Transverse colon (tissue), 4 donors: ENCODE measurements around the gene CD3D. TPM values are rescaled to one million over a fixed set of nuclear protein-coding genes. Genes with fewer than 3 reads are reported as not detected.

Experiments used
- DNase-seq: peaks from one replicate; pipeline ENCODE4 v3.0.0-alpha.2; 2019
- H3K27ac ChIP-seq, 4 donors: fragments of 200-600 bp; sonication (generic); 2 replicates each; pipeline ENCODE4 v1.5.1; 2016 to 2018; ENCODE audit warnings: inconsistent platforms in 4 of 4
- H3K27me3 ChIP-seq: fragments of 200-600 bp; sonication (generic); 2 replicates; pipeline ENCODE4 v1.5.1; 2017; ENCODE audit warnings: inconsistent platforms
- H3K36me3 ChIP-seq, 4 donors: fragments of 200-600 bp; sonication (generic); 2 replicates each; pipeline ENCODE4 v1.5.1; 2017 to 2019; ENCODE audit warnings: inconsistent platforms in 4 of 4
- H3K4me1 ChIP-seq, 4 donors: fragments of 200-600 bp; sonication (generic); 2 replicates each; pipeline ENCODE4 v1.5.1; 2017 to 2020; ENCODE audit warnings: inconsistent platforms in 4 of 4
- H3K4me3 ChIP-seq, 4 donors: fragments of 200-600 bp; sonication (generic); 1 replicate in 1 of 4; 2 replicates in 3 of 4; pipeline versions ENCODE4 v1.5.1 to v1.6.1; 2017 to 2019; ENCODE audit warnings: inconsistent platforms in 4 of 4
- H3K9me3 ChIP-seq, 2 donors: fragments of 200-600 bp; sonication (generic); 2 replicates each; pipeline ENCODE4 v1.5.1; 2017 to 2019; ENCODE audit warnings: inconsistent platforms in 2 of 2
- EP300 ChIP-seq: sonication (generic); formaldehyde crosslinking; IDR thresholded peaks from one replicate; pipeline ENCODE4 v1.6.1; 2017; ENCODE audit warnings: antibody characterized with exemption, low read depth
- POLR2A ChIP-seq: fragments of 450-650 bp; IDR thresholded peaks from one replicate; pipeline ENCODE4 v1.6.1; 2016; ENCODE audit warnings: antibody characterized with exemption, mild to moderate bottlenecking, moderate library complexity
- POLR2AphosphoS5 ChIP-seq, 3 donors: sonication (generic); formaldehyde crosslinking; IDR thresholded peaks; one replicate each; pipeline ENCODE4 v1.6.1; 2016; ENCODE audit warnings: antibody characterized with exemption in 3 of 3
- WGBS, 2 donors: methylation state at CpG; one replicate each; pipeline ENCODE4 v1.1.5; 2018; ENCODE audit warnings: low coverage in 1 of 2; 5-methylcytosine and 5-hydroxymethylcytosine counted together
- in situ Hi-C, 4 donors: fragments of 200-750 bp; cut with MboI; loops; one replicate each; pipeline versions ENCODE4 v1.15.0 to v1.15.1; 2017; ENCODE audit warnings: low sequenced_read_pairs in 3 of 4, low pct_ligation_motif_present in 1 of 4, low pct_unique_long_range_greater_than_20kb in 1 of 4
- intact Hi-C: fragments of 100-400 bp; cut with DNase I; formaldehyde crosslinking; loops from one replicate; pipeline ENCODE4 v1.15.1; 2023; ENCODE audit warnings: low total_unique reads
- total RNA-seq, 4 donors: library from RNA; depleted of rRNA; stranded (reverse); fragments of >200 nt; gene quantifications; one replicate each; pipeline ENCODE4 v1.1.0, GENCODE V29; 2016
- TF ChIP-seq, protein P1 (sequence below), 5 experiments: fragments of 200-600 bp in 3 of 5; fragments of 450-650 bp in 2 of 5; sonication (generic) in 3 of 5; IDR thresholded peaks; 1 replicate in 2 of 5; 2 replicates in 3 of 5; pipeline ENCODE4 v1.5.1; 2016 to 2017; ENCODE audit warnings: antibody characterized with exemption in 5 of 5, inconsistent platforms in 3 of 5, mild to moderate bottlenecking in 2 of 5, moderate library complexity in 1 of 5

CD3D gene
- total RNA-seq, 4 donors from 2014 or later: 3.5 to 19.2 (median 15.3) TPM; not detected in 1

DNA sequence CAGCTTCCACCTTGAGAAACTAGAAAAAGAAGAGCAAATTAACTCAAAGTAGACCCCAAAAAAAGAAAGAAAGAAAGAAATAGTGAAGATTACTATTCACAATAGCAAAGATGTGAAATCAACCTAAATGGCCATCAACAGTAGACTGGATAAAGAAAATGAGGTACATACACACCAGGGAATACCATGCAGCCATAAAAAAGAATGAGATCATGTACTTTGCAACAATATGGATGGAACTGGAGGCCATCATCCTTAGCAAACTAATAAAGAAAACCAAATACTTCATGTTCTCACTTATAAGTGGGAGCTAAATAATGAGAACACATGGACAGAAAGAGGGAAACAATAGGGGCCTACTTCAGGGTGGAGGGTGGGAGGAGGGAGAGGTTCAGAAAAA is 13.8 kb downstream of the CD3D start:
- Histone ChIP-seq H3K4me3 (no peak overlapping the region), H3K4me1 (no peaks in the 10 kb centered on the region), H3K27me3 (no peaks in the 10 kb centered on the region), H3K36me3 (no peaks in the 10 kb centered on the region), H3K27ac (no peak overlapping the region), H3K9me3 (no peaks in the 10 kb centered on the region)
- intact Hi-C loops: no loop called here
- in situ Hi-C loops: no loop called here
- DNase-seq: no peak
- TF ChIP-seq, protein P1, sequence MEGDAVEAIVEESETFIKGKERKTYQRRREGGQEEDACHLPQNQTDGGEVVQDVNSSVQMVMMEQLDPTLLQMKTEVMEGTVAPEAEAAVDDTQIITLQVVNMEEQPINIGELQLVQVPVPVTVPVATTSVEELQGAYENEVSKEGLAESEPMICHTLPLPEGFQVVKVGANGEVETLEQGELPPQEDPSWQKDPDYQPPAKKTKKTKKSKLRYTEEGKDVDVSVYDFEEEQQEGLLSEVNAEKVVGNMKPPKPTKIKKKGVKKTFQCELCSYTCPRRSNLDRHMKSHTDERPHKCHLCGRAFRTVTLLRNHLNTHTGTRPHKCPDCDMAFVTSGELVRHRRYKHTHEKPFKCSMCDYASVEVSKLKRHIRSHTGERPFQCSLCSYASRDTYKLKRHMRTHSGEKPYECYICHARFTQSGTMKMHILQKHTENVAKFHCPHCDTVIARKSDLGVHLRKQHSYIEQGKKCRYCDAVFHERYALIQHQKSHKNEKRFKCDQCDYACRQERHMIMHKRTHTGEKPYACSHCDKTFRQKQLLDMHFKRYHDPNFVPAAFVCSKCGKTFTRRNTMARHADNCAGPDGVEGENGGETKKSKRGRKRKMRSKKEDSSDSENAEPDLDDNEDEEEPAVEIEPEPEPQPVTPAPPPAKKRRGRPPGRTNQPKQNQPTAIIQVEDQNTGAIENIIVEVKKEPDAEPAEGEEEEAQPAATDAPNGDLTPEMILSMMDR (IDR thresholded peaks at IDR 0.05): no peak
- TF ChIP-seq EP300: no peak
- no peak for TF ChIP-seq POLR2AphosphoS5 (IDR thresholded peaks at IDR 0.05)
- TF ChIP-seq POLR2A: no peak

DNA sequence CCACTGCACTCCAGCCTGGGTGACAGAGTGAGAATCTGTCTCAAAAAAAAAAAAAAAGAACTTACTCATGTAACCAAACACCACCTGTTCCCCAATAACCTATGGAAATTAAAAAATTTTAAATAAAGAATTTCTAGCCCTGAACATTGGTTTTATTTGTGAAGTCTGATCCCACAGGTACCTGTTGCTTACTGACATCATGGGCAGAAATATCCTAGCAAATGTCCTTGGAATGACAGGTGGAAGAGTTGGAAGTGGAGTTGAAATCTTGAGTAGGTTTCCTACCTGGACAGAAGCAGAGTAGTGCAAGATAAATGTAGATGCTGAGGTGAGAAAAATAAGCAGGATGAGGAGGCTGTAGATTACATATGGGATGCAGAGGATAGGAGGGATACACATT is 17.2 kb downstream of the CD3D start:
- DNase-seq: no peak
- in situ Hi-C loops: no loop called here
- H3K4me3 ChIP-seq: no peak overlapping the region
- no peaks in the 10 kb centered on the region for H3K36me3 ChIP-seq
- no peak overlapping the region for H3K27ac ChIP-seq
- H3K4me1 ChIP-seq: peaks cover 0 to 24% (median 11%) of the 10 kb centered on the region in 4 donors
- no peaks in the 10 kb centered on the region for H3K9me3 ChIP-seq
- no peaks in the 10 kb centered on the region for H3K27me3 ChIP-seq
- TF ChIP-seq POLR2A (no peak), POLR2AphosphoS5 (IDR thresholded peaks at IDR 0.05) (no peak), EP300 (no peak)
- TF ChIP-seq, protein P1 (IDR thresholded peaks at IDR 0.05): no peak
- intact Hi-C loops: no loop called here

DNA sequence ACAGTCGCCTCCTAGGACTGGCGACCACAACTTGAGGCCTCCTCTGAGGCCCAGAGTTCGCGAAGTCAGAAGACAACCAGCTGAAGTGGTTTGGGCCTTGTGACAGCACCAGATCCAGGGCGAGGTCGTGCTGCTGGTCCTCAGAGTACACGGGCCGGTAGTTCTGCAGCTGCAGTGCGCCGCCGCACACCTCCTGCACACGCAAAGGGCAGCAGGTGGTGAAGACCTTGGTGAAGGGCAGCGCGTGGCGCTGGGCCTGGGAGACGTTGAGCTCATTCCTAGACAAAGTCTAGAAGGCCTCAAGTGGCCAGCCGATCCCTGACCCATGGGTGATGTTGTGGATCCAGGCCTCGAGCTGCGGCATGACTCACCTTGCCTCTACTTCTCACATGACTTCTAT is 19.8 kb downstream of the CD3D start:
- H3K4me1 ChIP-seq: peaks cover 0 to 38% (median 13%) of the 10 kb centered on the region in 4 donors
- H3K4me3 ChIP-seq: no peak overlapping the region
- 95% methylated on average over 18 of the region's 19 CpGs; no CpG with 5 or more reads in 1 of the 2 donors for WGBS, 2 donors
- no peaks in the 10 kb centered on the region for H3K36me3 ChIP-seq
- DNase-seq: no peak
- in situ Hi-C loops (no loop called here), intact Hi-C loops (no loop called here)
- H3K27ac ChIP-seq: no peak overlapping the region
- H3K27me3 ChIP-seq: no peaks in the 10 kb centered on the region
- no peaks in the 10 kb centered on the region for H3K9me3 ChIP-seq
- TF ChIP-seq EP300: no peak
- TF ChIP-seq POLR2AphosphoS5 (IDR thresholded peaks at IDR 0.05): no peak
- TF ChIP-seq POLR2A: no peak
- TF ChIP-seq, protein P1 (IDR thresholded peaks at IDR 0.05): no peak

DNA sequence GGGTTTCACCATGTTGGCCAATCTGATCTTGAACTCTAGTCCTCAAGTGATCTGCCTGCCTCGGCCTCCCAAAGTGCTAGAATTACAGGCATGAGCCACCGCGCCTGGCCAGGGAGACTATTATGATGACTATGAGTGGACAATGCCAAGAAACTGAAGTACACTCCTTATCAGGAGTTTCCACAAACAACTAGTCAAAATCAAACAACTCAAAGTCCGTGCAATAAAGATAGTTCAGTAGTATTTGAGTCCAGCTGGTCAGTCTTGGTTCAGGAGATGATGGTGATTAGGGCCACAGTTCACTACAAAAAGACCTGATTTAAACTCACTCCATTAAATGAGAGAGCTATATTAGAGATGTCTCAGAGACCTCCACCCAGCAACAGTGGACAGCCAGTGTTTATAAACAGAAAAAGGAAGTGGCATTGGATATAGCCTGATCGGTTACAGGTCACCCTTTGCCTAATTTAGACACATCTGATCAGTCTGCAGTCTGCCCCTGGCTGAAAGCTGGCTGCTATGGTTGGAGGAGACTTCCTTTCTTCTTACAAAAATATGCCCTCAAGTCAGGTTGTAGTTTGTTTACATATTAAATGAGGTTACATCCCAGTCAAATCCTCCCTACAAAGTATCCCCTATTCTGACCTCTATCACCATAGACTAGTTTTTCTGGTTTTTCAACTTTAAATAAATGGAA is 21.0 kb downstream of the CD3D start:
- in situ Hi-C loops: no loop called here
- DNase-seq: peak; percentile 58
- 48% methylated on average over 5 of the region's 5 CpGs; no CpG with 5 or more reads in 1 of the 2 donors for WGBS, 2 donors

GRCh38 chr11:118320515-118320914 is 22.0 kb downstream of the CD3D start:
- no peak overlapping the region for H3K27ac ChIP-seq
- no peaks in the 10 kb centered on the region for H3K36me3 ChIP-seq
- H3K27me3 ChIP-seq: no peaks in the 10 kb centered on the region
- H3K4me3 ChIP-seq: no peak overlapping the region
- no peaks in the 10 kb centered on the region for H3K9me3 ChIP-seq
- peaks cover 16 to 60% (median 32%) of the 10 kb centered on the region in 4 donors for H3K4me1 ChIP-seq
- no peak for DNase-seq
- in situ Hi-C loops: no loop called here
- intact Hi-C loops: no loop called here
- TF ChIP-seq EP300 (no peak), POLR2AphosphoS5 (IDR thresholded peaks at IDR 0.05) (no peak), POLR2A (no peak)
- TF ChIP-seq, protein P1 (IDR thresholded peaks at IDR 0.05): no peak
- 83 to 100% methylated on average over 1 to 3 of the region's 3 CpGs for WGBS, 2 donors

More for the DNA sequence above, 21.0 kb downstream of the CD3D start:
- H3K36me3 ChIP-seq: no peaks in the 10 kb centered on the region
- H3K4me1 ChIP-seq: peaks cover 6 to 49% (median 22%) of the 10 kb centered on the region in 4 donors
- TF ChIP-seq POLR2A (no peak), POLR2AphosphoS5 (IDR thresholded peaks at IDR 0.05) (peak in 1 of 3 donors; percentile 45)
- H3K27me3 ChIP-seq: no peaks in the 10 kb centered on the region
- intact Hi-C loops: no loop called here
- peak overlapping the region; percentile 42 to 67 (median 58) for H3K27ac ChIP-seq
- no peaks in the 10 kb centered on the region for H3K9me3 ChIP-seq
- no peak overlapping the region for H3K4me3 ChIP-seq
